ENCODE measurements around the gene C14orf180.

Gene C14orf180

DNA sequence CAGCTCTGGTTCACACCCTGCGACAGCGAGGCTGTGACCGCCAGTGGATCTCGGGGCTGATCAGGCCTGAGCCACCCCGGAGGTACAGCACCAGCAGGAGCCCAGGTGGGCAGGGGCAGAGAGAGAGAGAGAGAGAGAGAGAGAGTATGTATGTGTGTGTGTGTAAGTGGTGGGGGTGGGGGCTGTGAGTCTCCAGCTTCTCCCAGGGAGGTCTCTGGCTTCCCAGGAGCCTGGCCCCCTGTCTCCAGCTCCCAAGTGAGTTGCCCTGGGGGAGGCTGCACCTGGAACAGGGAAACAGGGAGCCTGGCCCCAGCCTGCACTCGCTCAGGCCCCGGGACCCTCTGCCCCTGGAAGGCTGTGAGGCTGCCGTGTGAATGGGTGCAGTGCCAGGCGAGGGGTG is 2.0 kb downstream of the C14orf180 start:
- H3K9me3 ChIP-seq (ENCODE audit: severe bottlenecking), result no peaks in the 10 kb centered on the region
- no peak for ATAC-seq (ENCODE audit: low read depth)
- no peaks in the 10 kb centered on the region for H3K4me1 ChIP-seq (ENCODE audit: insufficient read depth, poor library complexity, severe bottlenecking)
- TF ChIP-seq, protein P1, sequence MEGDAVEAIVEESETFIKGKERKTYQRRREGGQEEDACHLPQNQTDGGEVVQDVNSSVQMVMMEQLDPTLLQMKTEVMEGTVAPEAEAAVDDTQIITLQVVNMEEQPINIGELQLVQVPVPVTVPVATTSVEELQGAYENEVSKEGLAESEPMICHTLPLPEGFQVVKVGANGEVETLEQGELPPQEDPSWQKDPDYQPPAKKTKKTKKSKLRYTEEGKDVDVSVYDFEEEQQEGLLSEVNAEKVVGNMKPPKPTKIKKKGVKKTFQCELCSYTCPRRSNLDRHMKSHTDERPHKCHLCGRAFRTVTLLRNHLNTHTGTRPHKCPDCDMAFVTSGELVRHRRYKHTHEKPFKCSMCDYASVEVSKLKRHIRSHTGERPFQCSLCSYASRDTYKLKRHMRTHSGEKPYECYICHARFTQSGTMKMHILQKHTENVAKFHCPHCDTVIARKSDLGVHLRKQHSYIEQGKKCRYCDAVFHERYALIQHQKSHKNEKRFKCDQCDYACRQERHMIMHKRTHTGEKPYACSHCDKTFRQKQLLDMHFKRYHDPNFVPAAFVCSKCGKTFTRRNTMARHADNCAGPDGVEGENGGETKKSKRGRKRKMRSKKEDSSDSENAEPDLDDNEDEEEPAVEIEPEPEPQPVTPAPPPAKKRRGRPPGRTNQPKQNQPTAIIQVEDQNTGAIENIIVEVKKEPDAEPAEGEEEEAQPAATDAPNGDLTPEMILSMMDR (IDR thresholded peaks at IDR 0.05; ENCODE audit: poor library complexity, severe bottlenecking), result no peak
- no peaks in the 10 kb centered on the region for H3K36me3 ChIP-seq (ENCODE audit: low read depth)
- H3K27me3 ChIP-seq (ENCODE audit: insufficient read depth, poor library complexity, severe bottlenecking), result peaks cover 88% of the 10 kb centered on the region
- no peak overlapping the region for H3K27ac ChIP-seq (ENCODE audit: poor library complexity, severe bottlenecking)
- DNase-seq (ENCODE audit: low spot score), result no peak
- H3K4me3 ChIP-seq (ENCODE audit: severe bottlenecking), result no peak overlapping the region

DNA sequence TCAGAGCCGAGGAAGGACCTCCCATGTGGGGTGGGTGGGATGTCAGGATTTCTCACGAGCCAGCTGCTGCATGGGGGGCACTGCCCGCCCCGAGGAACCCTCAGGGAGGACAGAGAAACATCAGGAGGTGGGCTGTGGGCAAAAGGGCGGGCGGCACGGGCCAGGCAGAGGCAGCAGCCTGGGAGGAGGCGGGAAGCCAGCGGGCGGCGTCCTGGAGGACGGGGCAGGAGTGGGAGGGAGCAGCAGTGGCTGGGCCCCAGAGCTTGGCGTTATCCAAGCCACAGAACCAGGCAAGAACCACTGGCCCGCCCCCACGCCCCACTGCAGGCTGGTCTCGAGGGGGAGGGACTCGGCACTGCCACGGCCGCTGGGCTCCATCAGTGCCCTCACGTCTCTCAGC is 2.4 kb downstream of the C14orf180 start:
- H3K4me3 ChIP-seq (ENCODE audit: severe bottlenecking), result no peak overlapping the region
- no peaks in the 10 kb centered on the region for H3K4me1 ChIP-seq (ENCODE audit: insufficient read depth, poor library complexity, severe bottlenecking)
- H3K9me3 ChIP-seq (ENCODE audit: severe bottlenecking), result no peaks in the 10 kb centered on the region
- TF ChIP-seq, protein P1 (IDR thresholded peaks at IDR 0.05; ENCODE audit: poor library complexity, severe bottlenecking), result no peak
- no peak for ATAC-seq (ENCODE audit: low read depth)
- H3K27me3 ChIP-seq (ENCODE audit: insufficient read depth, poor library complexity, severe bottlenecking), result peaks cover 92% of the 10 kb centered on the region
- DNase-seq (ENCODE audit: low spot score), result no peak
- H3K27ac ChIP-seq (ENCODE audit: poor library complexity, severe bottlenecking), result no peak overlapping the region
- H3K36me3 ChIP-seq (ENCODE audit: low read depth), result no peaks in the 10 kb centered on the region

DNA sequence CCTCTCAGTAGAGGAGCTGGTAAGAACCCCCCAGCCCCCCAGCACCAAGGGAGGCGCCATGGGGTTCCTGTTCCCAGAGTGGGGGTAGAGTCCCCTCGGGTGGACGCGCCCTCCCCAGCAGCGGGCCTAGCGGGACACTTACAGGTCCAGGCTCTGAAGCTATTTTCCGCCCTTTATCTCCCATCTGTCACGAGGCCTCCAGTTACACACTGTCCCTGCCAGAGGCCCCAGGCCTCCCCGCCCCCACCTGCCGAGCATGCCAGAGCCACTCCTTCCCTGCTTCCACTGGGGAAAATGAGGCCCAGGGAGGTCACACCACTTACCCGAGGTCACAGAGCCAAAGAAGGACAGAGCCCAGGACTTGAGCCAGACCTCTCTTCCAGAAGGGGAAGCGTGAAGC is 3.1 kb downstream of the C14orf180 start:
- Histone ChIP-seq H3K27ac (ENCODE audit: poor library complexity, severe bottlenecking) (no peak overlapping the region), H3K9me3 (ENCODE audit: severe bottlenecking) (no peaks in the 10 kb centered on the region), H3K4me3 (ENCODE audit: severe bottlenecking) (no peak overlapping the region), H3K36me3 (ENCODE audit: low read depth) (no peaks in the 10 kb centered on the region), H3K27me3 (ENCODE audit: insufficient read depth, poor library complexity, severe bottlenecking) (peaks cover 93% of the 10 kb centered on the region), H3K4me1 (ENCODE audit: insufficient read depth, poor library complexity, severe bottlenecking) (no peaks in the 10 kb centered on the region)
- no peak for ATAC-seq (ENCODE audit: low read depth)
- DNase-seq (ENCODE audit: low spot score), result no peak
- TF ChIP-seq, protein P1 (IDR thresholded peaks at IDR 0.05; ENCODE audit: poor library complexity, severe bottlenecking), result no peak

DNA sequence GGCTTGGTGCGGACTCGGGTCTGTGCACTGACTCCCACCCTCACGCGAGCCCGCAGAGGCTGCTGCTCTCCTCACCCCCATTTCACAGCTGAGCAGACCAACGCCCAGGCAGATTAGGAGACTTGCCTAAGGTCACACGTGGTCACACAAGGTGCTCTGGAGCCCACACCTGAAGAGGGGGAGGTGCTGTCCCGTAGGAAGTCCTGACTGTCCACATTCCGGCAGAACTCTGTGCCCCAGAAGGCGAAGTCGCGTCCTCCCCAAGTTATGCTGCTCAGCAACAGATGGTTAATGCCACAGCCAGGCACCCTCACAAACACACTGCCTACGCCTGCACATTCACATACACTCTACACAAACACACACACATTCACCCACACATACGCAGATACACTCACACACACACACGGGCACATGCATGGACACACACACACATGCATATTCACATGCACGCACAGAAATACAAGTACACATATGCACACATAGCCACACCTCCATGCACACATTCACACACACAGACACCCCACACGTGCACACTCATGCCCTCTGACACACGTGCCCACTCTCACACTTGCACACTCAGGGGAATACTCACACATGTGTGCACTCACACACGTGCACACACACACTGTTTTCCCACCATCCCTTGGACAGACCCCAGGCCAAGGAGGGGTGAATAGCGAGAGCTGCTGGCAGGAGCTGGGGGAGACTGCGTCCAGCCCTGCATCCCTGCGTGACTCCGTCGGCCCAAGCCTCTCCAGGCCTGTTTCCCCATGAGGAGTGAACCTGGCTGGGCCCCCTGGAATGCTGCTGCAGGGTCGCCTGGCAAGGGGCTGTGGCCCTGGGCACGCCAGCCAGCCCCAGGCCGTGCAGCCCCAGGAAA is 4.1 kb downstream of the C14orf180 start:
- no peak overlapping the region for H3K4me3 ChIP-seq (ENCODE audit: severe bottlenecking)
- H3K36me3 ChIP-seq (ENCODE audit: low read depth), result no peaks in the 10 kb centered on the region
- H3K9me3 ChIP-seq (ENCODE audit: severe bottlenecking), result no peaks in the 10 kb centered on the region
- no peak overlapping the region for H3K27ac ChIP-seq (ENCODE audit: poor library complexity, severe bottlenecking)
- DNase-seq (ENCODE audit: low spot score) (no peak), ATAC-seq (ENCODE audit: low read depth) (no peak)
- TF ChIP-seq, protein P1 (IDR thresholded peaks at IDR 0.05; ENCODE audit: poor library complexity, severe bottlenecking), result no peak
- H3K27me3 ChIP-seq (ENCODE audit: insufficient read depth, poor library complexity, severe bottlenecking), result peaks cover 91% of the 10 kb centered on the region
- no peaks in the 10 kb centered on the region for H3K4me1 ChIP-seq (ENCODE audit: insufficient read depth, poor library complexity, severe bottlenecking)

DNA sequence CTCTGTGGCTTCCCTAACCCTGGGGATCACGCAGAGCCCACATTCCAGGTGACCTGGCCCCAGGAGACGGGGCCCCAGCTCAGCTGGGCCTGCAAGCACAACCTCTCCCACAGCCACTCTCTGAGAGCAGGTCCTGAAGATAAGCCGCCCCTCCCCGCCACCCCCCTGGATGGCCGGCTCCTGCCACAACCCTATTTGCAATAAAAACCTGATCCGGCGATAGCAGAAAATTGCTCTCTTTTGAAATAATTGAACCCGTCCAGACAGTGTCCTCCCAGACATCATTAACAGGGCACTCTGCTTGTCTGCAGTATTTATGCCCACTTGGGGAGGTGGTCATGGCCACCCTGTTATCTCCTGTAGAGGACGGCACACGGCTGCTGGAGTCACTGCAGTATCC is 5.0 kb downstream of the C14orf180 start:
- no peaks in the 10 kb centered on the region for H3K9me3 ChIP-seq (ENCODE audit: severe bottlenecking)
- H3K4me1 ChIP-seq (ENCODE audit: insufficient read depth, poor library complexity, severe bottlenecking), result no peaks in the 10 kb centered on the region
- no peak overlapping the region for H3K4me3 ChIP-seq (ENCODE audit: severe bottlenecking)
- no peaks in the 10 kb centered on the region for H3K36me3 ChIP-seq (ENCODE audit: low read depth)
- no peak for ATAC-seq (ENCODE audit: low read depth)
- TF ChIP-seq, protein P1 (IDR thresholded peaks at IDR 0.05; ENCODE audit: poor library complexity, severe bottlenecking), result no peak
- peaks cover 91% of the 10 kb centered on the region for H3K27me3 ChIP-seq (ENCODE audit: insufficient read depth, poor library complexity, severe bottlenecking)
- H3K27ac ChIP-seq (ENCODE audit: poor library complexity, severe bottlenecking), result no peak overlapping the region
- no peak for DNase-seq (ENCODE audit: low spot score)
